K562 (cell line): Measurements from ENCODE around the gene TTLL10. TPM values are rescaled to one million over a fixed set of nuclear protein-coding genes. Genes with fewer than 3 reads are reported as not detected.
A peak's percentile ranks its signal among the peaks of the same experiment; 100 is the strongest.

Experiments used
- BCL6 ChIP-seq: fragments of 250-450 bp; sonication (Bioruptor Pico); IDR thresholded peaks from 2 replicates; pipeline ENCODE4 v1.4.0; 2020
- BCOR ChIP-seq: fragments of 450-650 bp; IDR thresholded peaks from 2 replicates; pipeline ENCODE4 v1.6.1; 2016
- DPF2 ChIP-seq: fragments of 450-650 bp; IDR thresholded peaks from 2 replicates; pipeline ENCODE4 v1.6.1; 2016
- HIVEP1 ChIP-seq: fragments of 250-450 bp; sonication (Bioruptor Pico); IDR thresholded peaks from 2 replicates; pipeline ENCODE4 v1.4.0; 2020; ENCODE audit warnings: mild to moderate bottlenecking
- HMG20A ChIP-seq: fragments of 450-650 bp; formaldehyde crosslinking; conservative IDR thresholded peaks from 2 replicates; pipeline ENCODE4 v1.4.0; 2020; ENCODE audit warnings: mild to moderate bottlenecking, mixed read lengths
- SMARCA4 ChIP-seq: fragments of 450-650 bp; IDR thresholded peaks from 2 replicates; pipeline ENCODE4 v1.6.1; 2016
- SMC3 ChIP-seq: conservative IDR thresholded peaks from 2 replicates; pipeline ENCODE4 v1.6.1; 2011; ENCODE audit warnings: low read depth, low read length, improper control_type of control experiment; ENCODE audit not compliant: insufficient read depth
- SRSF9 ChIP-seq: fragments of 200-400 bp; formaldehyde crosslinking; IDR thresholded peaks from 2 replicates; pipeline ENCODE4 v1.6.1; 2017; ENCODE audit warnings: low read depth, low read length, borderline replicate concordance
- TCF7 ChIP-seq: sonication (generic); IDR thresholded peaks from 2 replicates; pipeline ENCODE4 v1.6.1; 2016; ENCODE audit warnings: antibody characterized with exemption, borderline replicate concordance
- THRAP3 ChIP-seq: fragments of 450-650 bp; IDR thresholded peaks from 2 replicates; pipeline ENCODE4 v1.6.1; 2016; ENCODE audit warnings: mild to moderate bottlenecking, inconsistent platforms, borderline replicate concordance
- TRIM24 ChIP-seq, 2 experiments: fragments of 450-650 bp; IDR thresholded peaks; 2 replicates each; pipeline ENCODE4 v1.6.1; 2016
- XRCC5 ChIP-seq: fragments of 200-400 bp; formaldehyde crosslinking; IDR thresholded peaks from 2 replicates; pipeline ENCODE4 v1.6.1; 2017; ENCODE audit warnings: low read depth, mild to moderate bottlenecking, low read length
- ZBTB40 ChIP-seq, 2 experiments: fragments of 450-650 bp in 1 of 2; sonication (generic) in 1 of 2; formaldehyde crosslinking in 1 of 2; IDR thresholded peaks; 2 replicates each; pipeline versions ENCODE4 v1.7.1 to v1.9.0; 2016 to 2022; ENCODE audit warnings: inconsistent platforms in 1 of 2, mild to moderate bottlenecking in 1 of 2, missing genetic modification reagents in 1 of 2
- ZKSCAN8 ChIP-seq: fragments of 200-800 bp; sonication (Bioruptor generic); IDR thresholded peaks from 2 replicates; pipeline ENCODE4 v1.6.1; 2016; ENCODE audit warnings: missing genetic modification characterization, missing compliant biosample characterization
- ZNF436 ChIP-seq: fragments of 250-450, 450-650 bp; sonication (Bioruptor Pico); formaldehyde crosslinking; IDR thresholded peaks from 2 replicates; pipeline ENCODE4 v1.7.0; 2020; ENCODE audit warnings: mild to moderate bottlenecking
- polyA plus RNA-seq, 8 experiments: library from polyadenylated mRNA; depleted of rRNA in 4 of 8; stranded (reverse) in 5 of 8; unstranded in 3 of 8; fragments of >200 nt; fragmentation: Nextera tagmentation in 2 of 8; fragmentation: Illumina TruSeq in 1 of 8; extraction: Ambion mirVana in 2 of 8; extraction: Trizol in 1 of 8; gene quantifications; 2 replicates each; pipeline versions ENCODE4 v1.2.1 to v1.2.3, GENCODE V29; 2011 to 2014; ENCODE audit warnings: inconsistent platforms in 1 of 8, missing spikeins in 1 of 8
- total RNA-seq, 7 experiments: library from RNA; depleted of rRNA in 6 of 7; stranded (reverse); fragments of >200 nt in 6 of 7; fragmentation: Illumina TruSeq in 2 of 7; extraction: Trizol in 2 of 7; gene quantifications; 2 replicates each; pipeline versions ENCODE4 v1.2.1 to v1.2.3, GENCODE V29; 2011 to 2021; ENCODE audit warnings: low replicate concordance in 1 of 7
- TF ChIP-seq, protein P1 (sequence below): fragments of 250-450 bp; sonication (Bioruptor Pico); IDR thresholded peaks from 2 replicates; pipeline ENCODE4 v1.5.0; 2021; ENCODE audit warnings: mild to moderate bottlenecking, moderate library complexity

The TTLL10 gene
- total and polyA plus RNA-seq, 9 of the 15 experiments (the other 6 are each of a cell fraction or from before 2014, with no cell fraction given) = not detected

- no peak for TF ChIP-seq SRSF9
- no peak for TF ChIP-seq HMG20A (CRISPR knock-in tag)
- no peak for TF ChIP-seq TRIM24 (IDR thresholded peaks at IDR 0.05)
- 0 out of 2 replicates have a peak, but pooled peaks have one; percentile 13 for TF ChIP-seq DPF2
- peak; percentile 48; the same call in 1 of the 2 replicates for TF ChIP-seq BCOR
- TF ChIP-seq ZNF436 (CRISPR knock-in tag) = no peak
- 0 out of 2 replicates have a peak, but pooled peaks have one; percentile 20 for TF ChIP-seq SMARCA4
- TF ChIP-seq ZBTB40 (IDR thresholded peaks at IDR 0.05) = peak; percentile 64
- TF ChIP-seq ZBTB40 (CRISPR knock-in tag; IDR thresholded peaks at IDR 0.05) = no peak
- TF ChIP-seq THRAP3 = 0 out of 2 replicates have a peak, but pooled peaks have one; percentile 59
- 0 out of 2 replicates have a peak, but pooled peaks have one; percentile 11 for TF ChIP-seq SMC3
- 0 out of 2 replicates have a peak, but pooled peaks have one; percentile 7 for TF ChIP-seq XRCC5
- TF ChIP-seq, protein P1, sequence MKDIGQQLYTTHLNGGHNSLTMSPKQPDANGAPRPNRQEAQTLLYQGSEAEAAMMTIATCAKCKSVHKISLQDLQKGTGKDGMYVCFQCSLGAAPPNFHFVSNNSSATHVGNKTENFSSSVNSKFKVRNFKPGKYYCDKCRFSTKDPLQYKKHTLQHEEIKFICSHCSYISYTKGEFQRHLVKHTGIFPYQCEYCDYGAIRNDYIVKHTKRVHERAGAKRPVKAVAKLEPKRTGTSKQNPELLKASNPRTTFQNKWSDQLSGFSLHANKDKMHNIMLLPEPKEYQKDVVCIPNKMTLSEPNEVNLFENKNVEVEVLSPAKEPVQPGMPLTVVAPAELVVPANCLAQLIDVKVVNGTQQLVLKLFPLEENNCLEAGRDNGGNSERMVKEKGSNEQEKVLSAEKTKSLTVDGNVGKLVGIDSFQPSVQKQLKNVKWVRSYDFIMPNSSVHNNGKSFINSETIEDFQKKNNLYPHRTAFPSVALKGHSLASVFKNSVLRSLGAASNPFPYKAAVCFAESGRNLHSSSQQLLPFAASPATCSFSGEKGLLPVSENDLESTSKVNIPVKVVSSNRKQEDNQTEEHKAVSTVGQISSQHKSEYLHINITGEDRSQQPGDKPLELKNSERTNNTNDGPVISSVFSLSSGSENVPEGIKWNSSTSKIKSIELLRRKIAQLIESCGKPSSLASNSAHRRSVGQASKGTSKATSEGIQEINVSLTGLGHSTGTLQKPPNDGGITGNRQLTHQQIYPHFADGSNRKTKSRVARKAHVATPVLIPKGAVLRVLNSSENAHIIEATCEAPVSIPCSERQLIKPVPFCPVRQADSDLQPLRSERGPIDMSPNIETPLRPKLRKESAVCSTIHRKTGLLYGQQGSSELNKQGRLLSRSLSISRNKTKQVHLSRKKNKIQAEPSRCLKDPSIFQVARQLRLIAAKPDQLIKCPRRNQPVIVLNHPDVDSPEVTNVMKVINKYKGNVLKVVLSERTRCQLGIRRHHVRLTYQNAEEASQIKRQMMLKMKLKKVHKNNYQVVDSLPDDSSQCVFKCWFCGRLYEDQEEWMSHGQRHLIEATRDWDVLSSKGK = no peak
- TF ChIP-seq TCF7 = no peak
- 0 out of 2 replicates have a peak, but pooled peaks have one; percentile 17 for TF ChIP-seq ZKSCAN8 (CRISPR knock-in tag)
- no peak for TF ChIP-seq BCL6 (CRISPR knock-in tag)
- TF ChIP-seq HIVEP1 (CRISPR knock-in tag) = no peak
Measured at GRCh38 chr1:1230656-1231399, 57.1 kb downstream of the TTLL10 start (continued).
